Activated naive CD8-positive, alpha-beta T cell treated with anti-CD3 and anti-CD28 coated beads, Interleukin-2, amount 10 ng/mL, durations not matched to agents 7 days and 5 days (primary cell): Measurements from ENCODE around the gene USP49. TPM values are rescaled to one million over a fixed set of nuclear protein-coding genes. Genes with fewer than 3 reads are reported as not detected.

Experiments
- ATAC-seq: fragments of 150-1000 bp; cut with Tn5 transposase; one replicate; pipeline ENCODE4 v1.10.0; 2021; ENCODE audit warnings: low read depth, moderate library complexity
- POLR2A ChIA-PET: fragments of 350-600 bp; sonication (Branson Sonifier 250); formaldehyde crosslinking; loops from one replicate; lab custom pipeline; 2021; ENCODE audit warnings: antibody characterized with exemption; lab: Charles Lee
- DNase-seq: peaks from one replicate; pipeline ENCODE4 v3.0.0; 2021
- H3K27ac Mint-ChIP-seq: one replicate; pipeline ENCODE4 v1.8.0; 2022; ENCODE audit warnings: mild to moderate bottlenecking, mixed read lengths
- H3K27me3 Mint-ChIP-seq: one replicate; pipeline ENCODE4 v1.8.0; 2022; ENCODE audit warnings: mild to moderate bottlenecking, moderate library complexity, mixed read lengths
- H3K36me3 Mint-ChIP-seq: one replicate; pipeline ENCODE4 v1.8.0; 2021; ENCODE audit warnings: mild to moderate bottlenecking, mixed read lengths
- H3K4me1 Mint-ChIP-seq: one replicate; pipeline ENCODE4 v1.8.0; 2021; ENCODE audit warnings: mixed read lengths
- H3K4me3 Mint-ChIP-seq: one replicate; pipeline ENCODE4 v1.8.0; 2022; ENCODE audit warnings: mild to moderate bottlenecking, moderate library complexity, mixed read lengths
- H3K9me3 Mint-ChIP-seq: one replicate; pipeline ENCODE4 v1.8.0; 2021; ENCODE audit warnings: mixed read lengths
- total RNA-seq, 2 experiments: library from RNA; stranded (reverse); gene quantifications; one replicate each; pipeline ENCODE4 v1.2.3, GENCODE V29; 2021

USP49 gene
- total RNA-seq, 2 experiments from 2014 or later, result 5.8 to 6.9 TPM

GRCh38 chr6:41840326-41840725, 54.8 kb downstream of the USP49 start:
- Mint-ChIP-seq H3K27ac (no peak overlapping the region), H3K4me1 (peaks cover 3% of the 10 kb centered on the region), H3K9me3 (no peaks in the 10 kb centered on the region), H3K36me3 (peaks cover 7% of the 10 kb centered on the region), H3K27me3 (peaks cover 4% of the 10 kb centered on the region), H3K4me3 (no peak overlapping the region)
- DNase-seq, result no peak
- POLR2A ChIA-PET, result no interaction called here
- no peak for ATAC-seq

GRCh38 chr6:41836660-41837052, 58.5 kb downstream of the USP49 start:
- DNase-seq, result no peak
- H3K9me3 Mint-ChIP-seq, result no peaks in the 10 kb centered on the region
- POLR2A ChIA-PET, result no interaction called here

GRCh38 chr6:41836022-41836659, 59.0 kb downstream of the USP49 start:
- Mint-ChIP-seq H3K9me3 (no peaks in the 10 kb centered on the region), H3K27me3 (peaks cover 4% of the 10 kb centered on the region), H3K4me3 (no peak overlapping the region), H3K36me3 (peaks cover 10% of the 10 kb centered on the region), H3K27ac (no peak overlapping the region), H3K4me1 (peaks cover 3% of the 10 kb centered on the region)
- ATAC-seq, result no peak
- POLR2A ChIA-PET, result no interaction called here
- DNase-seq, result no peak

More at GRCh38 chr6:41836660-41837052, 58.5 kb downstream of the USP49 start:
- Mint-ChIP-seq H3K27ac (no peak overlapping the region), H3K27me3 (peaks cover 4% of the 10 kb centered on the region), H3K36me3 (peaks cover 10% of the 10 kb centered on the region), H3K4me3 (no peak overlapping the region), H3K4me1 (peaks cover 3% of the 10 kb centered on the region)
- ATAC-seq, result no peak

GRCh38 chr6:41832263-41832662, 62.9 kb downstream of the USP49 start:
- peaks cover 9% of the 10 kb centered on the region for H3K36me3 Mint-ChIP-seq
- no peak for ATAC-seq
- no peak overlapping the region for H3K27ac Mint-ChIP-seq
- no peaks in the 10 kb centered on the region for H3K9me3 Mint-ChIP-seq
- peaks cover 4% of the 10 kb centered on the region for H3K27me3 Mint-ChIP-seq
- POLR2A ChIA-PET, result no interaction called here
- H3K4me3 Mint-ChIP-seq, result no peak overlapping the region
- peaks cover 3% of the 10 kb centered on the region for H3K4me1 Mint-ChIP-seq
- no peak for DNase-seq

GRCh38 chr6:41826343-41827022, 68.7 kb downstream of the USP49 start:
- no peak overlapping the region for H3K27ac Mint-ChIP-seq
- POLR2A ChIA-PET, result no interaction called here
- H3K27me3 Mint-ChIP-seq, result no peaks in the 10 kb centered on the region
- no peaks in the 10 kb centered on the region for H3K4me1 Mint-ChIP-seq
- no peaks in the 10 kb centered on the region for H3K36me3 Mint-ChIP-seq
- no peak overlapping the region for H3K4me3 Mint-ChIP-seq
- DNase-seq (no peak), ATAC-seq (no peak)
- H3K9me3 Mint-ChIP-seq, result no peaks in the 10 kb centered on the region

- Mint-ChIP-seq H3K9me3 (no peaks in the 10 kb centered on the region), H3K36me3 (no peaks in the 10 kb centered on the region), H3K27me3 (no peaks in the 10 kb centered on the region), H3K4me3 (no peak overlapping the region), H3K27ac (no peak overlapping the region), H3K4me1 (no peaks in the 10 kb centered on the region)
- DNase-seq (no peak), ATAC-seq (no peak)
- POLR2A ChIA-PET, result interaction anchor here (0.5 kb wide), 1 partner anchor 17 kb away, joined by 3 read pairs; no protein-coding TSS in a partner anchor
These were observed 70.3 kb downstream of the USP49 start for GRCh38 chr6:41824571-41825569.

- no peak overlapping the region for H3K4me3 Mint-ChIP-seq
- no peak for ATAC-seq
- no peaks in the 10 kb centered on the region for H3K36me3 Mint-ChIP-seq
- H3K27me3 Mint-ChIP-seq, result no peaks in the 10 kb centered on the region
- H3K27ac Mint-ChIP-seq, result no peak overlapping the region
- H3K4me1 Mint-ChIP-seq, result no peaks in the 10 kb centered on the region
- DNase-seq, result no peak
- POLR2A ChIA-PET, result no interaction called here
- no peaks in the 10 kb centered on the region for H3K9me3 Mint-ChIP-seq
These were observed 72.0 kb downstream of the USP49 start for GRCh38 chr6:41823178-41823577.

GRCh38 chr6:41822021-41822420, 73.2 kb downstream of the USP49 start:
- DNase-seq, result no peak
- H3K27me3 Mint-ChIP-seq, result no peaks in the 10 kb centered on the region
- H3K27ac Mint-ChIP-seq, result no peak overlapping the region
- H3K4me1 Mint-ChIP-seq, result no peaks in the 10 kb centered on the region
- ATAC-seq, result no peak
- POLR2A ChIA-PET, result no interaction called here
- H3K36me3 Mint-ChIP-seq, result no peaks in the 10 kb centered on the region
- no peaks in the 10 kb centered on the region for H3K9me3 Mint-ChIP-seq
- H3K4me3 Mint-ChIP-seq, result no peak overlapping the region

GRCh38 chr6:41821266-41821665, 73.9 kb downstream of the USP49 start:
- POLR2A ChIA-PET, result no interaction called here
- DNase-seq (no peak), ATAC-seq (no peak)

GRCh38 chr6:41818271-41819054, 76.7 kb downstream of the USP49 start:
- POLR2A ChIA-PET, result interaction anchor here (0.6 kb wide), 1 partner anchor 272 kb away, joined by 3 read pairs; no protein-coding TSS in a partner anchor
- peaks cover 4% of the 10 kb centered on the region for H3K4me1 Mint-ChIP-seq
- H3K27me3 Mint-ChIP-seq, result no peaks in the 10 kb centered on the region
- no peak for DNase-seq
- H3K36me3 Mint-ChIP-seq, result no peaks in the 10 kb centered on the region
- no peaks in the 10 kb centered on the region for H3K9me3 Mint-ChIP-seq
- no peak overlapping the region for H3K4me3 Mint-ChIP-seq
- ATAC-seq, result no peak
- no peak overlapping the region for H3K27ac Mint-ChIP-seq

More at GRCh38 chr6:41821266-41821665, 73.9 kb downstream of the USP49 start:
- Mint-ChIP-seq H3K36me3 (no peaks in the 10 kb centered on the region), H3K27me3 (no peaks in the 10 kb centered on the region), H3K27ac (no peak overlapping the region), H3K4me1 (peaks cover under 1% of the 10 kb centered on the region), H3K4me3 (no peak overlapping the region), H3K9me3 (no peaks in the 10 kb centered on the region)

GRCh38 chr6:41815587-41815986, 79.6 kb downstream of the USP49 start:
- no peaks in the 10 kb centered on the region for H3K36me3 Mint-ChIP-seq
- DNase-seq (no peak), ATAC-seq (no peak)
- no peaks in the 10 kb centered on the region for H3K27me3 Mint-ChIP-seq
- POLR2A ChIA-PET, result no interaction called here
- no peak overlapping the region for H3K4me3 Mint-ChIP-seq
- H3K9me3 Mint-ChIP-seq, result no peaks in the 10 kb centered on the region
- no peak overlapping the region for H3K27ac Mint-ChIP-seq
- H3K4me1 Mint-ChIP-seq, result peaks cover 4% of the 10 kb centered on the region

- Mint-ChIP-seq H3K36me3 (no peaks in the 10 kb centered on the region), H3K4me3 (no peak overlapping the region), H3K4me1 (peaks cover 4% of the 10 kb centered on the region), H3K9me3 (no peaks in the 10 kb centered on the region), H3K27ac (no peak overlapping the region), H3K27me3 (no peaks in the 10 kb centered on the region)
- DNase-seq (no peak), ATAC-seq (no peak)
- POLR2A ChIA-PET, result no interaction called here
These were observed 80.5 kb downstream of the USP49 start for GRCh38 chr6:41814629-41815028.

- Mint-ChIP-seq H3K4me1 (peaks cover 4% of the 10 kb centered on the region), H3K36me3 (no peaks in the 10 kb centered on the region), H3K27me3 (no peaks in the 10 kb centered on the region), H3K4me3 (no peak overlapping the region), H3K27ac (no peak overlapping the region), H3K9me3 (no peaks in the 10 kb centered on the region)
- no peak for DNase-seq
- ATAC-seq, result no peak
- POLR2A ChIA-PET, result no interaction called here
These were observed 81.2 kb downstream of the USP49 start for GRCh38 chr6:41813956-41814355.
